Measurements from ENCODE around the gene CTBP2.

The CTBP2 gene

GRCh38 chr10:125159932-125160855 lies at the start of gene CTBP2:
TSS of gene CTBP2 (minus strand) at chr10:125160563.
- DNase-seq (ENCODE audit: low read depth in 4 of 4, low spot score in 1 of 4) = no peak

- no peak for DNase-seq (ENCODE audit: low read depth in 4 of 4, low spot score in 1 of 4)
Observed at GRCh38 chr10:125209591-125210355, 49.4 kb upstream of the CTBP2 start.

GRCh38 chr10:125208854-125209565 lies 48.6 kb upstream of the CTBP2 start:
- no peak for DNase-seq (ENCODE audit: low read depth in 4 of 4, low spot score in 1 of 4)

DNA sequence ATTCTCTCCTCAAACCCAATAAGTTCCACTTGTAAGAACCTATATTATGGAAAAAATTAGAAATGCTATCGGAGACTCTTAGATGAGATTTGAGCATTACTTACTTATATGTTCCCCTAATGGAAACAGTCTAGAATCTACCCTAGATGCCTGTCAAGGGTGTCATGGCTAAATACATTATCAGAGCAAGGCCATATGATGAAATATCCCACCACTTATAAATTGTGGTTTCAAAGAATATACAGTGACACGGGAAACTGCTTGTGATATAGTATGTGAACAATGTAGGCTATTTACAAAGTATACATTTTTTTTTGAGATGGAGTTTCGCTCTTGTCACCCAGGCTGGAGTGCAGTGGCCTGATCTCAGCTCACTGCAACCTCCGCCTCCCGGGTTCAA lies 46.3 kb upstream of the CTBP2 start:
- no peak for DNase-seq (ENCODE audit: low read depth in 4 of 4, low spot score in 1 of 4)

GRCh38 chr10:125205431-125205830 lies 45.1 kb upstream of the CTBP2 start:
- no peak for DNase-seq (ENCODE audit: low read depth in 4 of 4, low spot score in 1 of 4)

- DNase-seq (ENCODE audit: low read depth in 4 of 4, low spot score in 1 of 4) = no peak
Observed at GRCh38 chr10:125204400-125204799, 44.0 kb upstream of the CTBP2 start.

GRCh38 chr10:125203186-125203800 lies 42.9 kb upstream of the CTBP2 start:
- DNase-seq (ENCODE audit: low read depth in 4 of 4, low spot score in 1 of 4) = no peak

DNA sequence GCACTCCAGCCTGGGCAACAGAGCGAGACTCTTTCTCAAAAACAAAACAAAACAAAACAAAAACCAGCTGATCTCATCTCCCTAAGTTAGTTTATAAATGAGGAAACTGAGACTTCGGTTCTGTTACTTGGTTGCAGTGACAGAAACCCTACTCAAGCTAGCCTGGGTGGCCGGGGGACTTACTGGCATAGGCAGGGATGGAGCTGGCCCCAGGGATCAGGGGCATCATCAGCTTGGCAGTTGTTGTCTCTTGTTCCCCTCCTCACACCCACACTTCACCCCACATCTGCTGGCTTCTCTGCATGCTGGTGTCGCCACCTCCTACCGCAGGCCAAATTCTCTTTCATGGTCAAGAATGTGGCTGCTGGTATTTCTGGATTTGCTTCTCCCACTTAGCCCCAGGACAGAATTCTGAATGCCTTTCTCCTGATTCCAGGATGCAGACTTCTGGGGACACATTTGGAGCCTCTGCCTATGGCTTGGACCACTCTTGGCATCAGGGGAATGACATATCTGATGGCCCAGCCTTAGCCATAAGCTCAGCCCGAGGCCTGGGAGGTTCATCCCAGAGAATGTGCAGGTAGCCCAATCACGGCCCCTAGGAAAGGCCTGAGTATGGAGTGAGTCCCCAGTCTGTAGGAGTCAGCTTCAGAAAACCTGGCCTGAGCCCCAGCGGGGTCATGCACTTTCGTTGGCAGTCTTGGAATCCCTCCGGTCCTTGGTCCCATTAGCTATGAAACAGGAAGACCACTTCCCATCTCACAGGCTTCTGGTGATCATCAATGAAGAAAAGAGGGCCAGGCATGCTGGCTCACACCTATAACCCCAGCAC lies 41.6 kb upstream of the CTBP2 start:
- DNase-seq (ENCODE audit: low read depth in 4 of 4, low spot score in 1 of 4) = no peak

DNA sequence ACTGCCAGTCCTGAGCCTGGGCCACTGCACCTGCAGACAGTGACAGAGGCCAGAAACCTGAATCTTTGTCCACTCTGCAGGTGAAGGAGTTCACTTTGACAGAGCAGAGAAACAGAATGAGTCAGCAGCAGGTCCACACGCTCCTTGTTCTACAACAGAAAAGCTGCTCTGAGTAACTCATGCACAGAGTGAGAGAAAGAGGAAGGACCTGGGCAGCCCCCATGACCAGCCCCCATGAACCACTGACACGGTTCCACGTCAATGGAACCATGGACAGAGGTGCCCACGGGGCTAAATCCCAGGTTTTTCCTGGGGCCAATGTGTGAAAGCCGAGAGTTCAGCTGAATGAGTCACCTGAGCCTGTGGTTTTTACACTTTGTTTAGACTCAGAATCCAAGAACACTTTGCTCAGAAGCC lies 40.8 kb upstream of the CTBP2 start:
- no peak for DNase-seq (ENCODE audit: low read depth in 4 of 4, low spot score in 1 of 4)

GRCh38 chr10:125200396-125200795 lies 40.0 kb upstream of the CTBP2 start:
- no peak for DNase-seq (ENCODE audit: low read depth in 4 of 4, low spot score in 1 of 4)

GRCh38 chr10:125199270-125199669 lies 38.9 kb upstream of the CTBP2 start:
- DNase-seq (ENCODE audit: low read depth in 4 of 4, low spot score in 1 of 4) = no peak

DNA sequence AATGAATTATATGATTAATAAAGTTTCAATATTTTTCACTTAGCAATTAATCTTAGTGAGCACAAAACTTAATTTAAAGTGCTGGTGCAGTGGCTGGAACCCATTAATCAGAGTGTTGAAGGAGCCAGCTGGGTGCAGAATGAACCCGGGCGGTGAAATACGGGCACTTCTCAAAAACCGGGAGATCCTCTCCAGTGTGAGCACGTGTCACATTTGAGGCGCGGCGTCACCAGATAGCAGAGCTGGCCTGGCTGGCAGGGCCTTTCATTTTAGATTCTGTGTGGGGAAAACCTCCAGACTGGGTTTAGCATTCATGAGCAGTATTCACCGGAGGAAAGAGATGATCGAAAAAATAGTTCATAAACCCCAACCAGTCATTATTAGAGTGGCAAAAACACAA lies 34.5 kb upstream of the CTBP2 start:
- no peak for DNase-seq (ENCODE audit: low read depth in 4 of 4, low spot score in 1 of 4)

- no peak for DNase-seq (ENCODE audit: low read depth in 4 of 4, low spot score in 1 of 4)
Observed at GRCh38 chr10:125193306-125193877, 33.0 kb upstream of the CTBP2 start.

- DNase-seq (ENCODE audit: low read depth in 4 of 4, low spot score in 1 of 4) = no peak
Observed at GRCh38 chr10:125192620-125193019, 32.3 kb upstream of the CTBP2 start.

DNA sequence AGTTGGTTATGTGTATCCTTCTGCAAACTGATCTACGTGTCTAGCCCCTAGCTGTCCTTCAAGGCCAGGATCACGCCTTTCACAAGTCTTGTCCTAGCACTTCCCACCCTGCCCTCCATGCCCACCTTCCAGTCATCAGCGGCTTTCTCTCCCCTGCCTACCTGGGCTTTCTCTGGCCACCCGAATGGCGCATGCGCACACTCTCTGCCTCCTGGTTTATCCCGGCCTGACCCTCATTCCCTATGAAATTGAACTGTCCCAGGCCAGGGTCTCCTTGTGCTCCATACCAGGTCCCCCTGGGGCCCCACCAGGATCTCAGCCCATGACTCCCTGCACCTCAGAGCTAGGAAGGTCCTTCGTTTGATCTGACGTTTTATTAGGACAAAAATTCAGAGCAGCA lies 31.6 kb upstream of the CTBP2 start:
- no peak for DNase-seq (ENCODE audit: low read depth in 4 of 4, low spot score in 1 of 4)

DNA sequence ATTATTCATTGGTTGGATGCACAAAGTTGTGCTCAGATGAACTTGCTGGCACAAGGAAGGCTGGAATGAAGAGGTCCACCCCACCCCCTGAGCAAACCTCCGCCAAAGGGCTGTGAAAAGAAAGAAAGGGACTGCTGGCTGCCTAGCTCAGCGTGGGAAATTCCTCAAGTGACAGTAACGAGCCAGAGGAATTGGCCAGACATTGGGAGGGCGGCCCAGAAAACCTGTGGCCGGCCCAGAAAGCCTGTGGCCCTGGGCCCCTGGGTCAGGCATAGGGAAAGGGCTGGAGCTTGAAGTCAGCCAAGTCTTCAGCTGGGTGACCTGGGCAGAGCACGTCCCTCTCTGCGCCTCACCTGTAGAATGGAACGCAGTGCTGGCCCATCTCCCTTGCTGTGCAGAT lies 30.6 kb upstream of the CTBP2 start:
- DNase-seq (ENCODE audit: low read depth in 4 of 4, low spot score in 1 of 4) = no peak

DNA sequence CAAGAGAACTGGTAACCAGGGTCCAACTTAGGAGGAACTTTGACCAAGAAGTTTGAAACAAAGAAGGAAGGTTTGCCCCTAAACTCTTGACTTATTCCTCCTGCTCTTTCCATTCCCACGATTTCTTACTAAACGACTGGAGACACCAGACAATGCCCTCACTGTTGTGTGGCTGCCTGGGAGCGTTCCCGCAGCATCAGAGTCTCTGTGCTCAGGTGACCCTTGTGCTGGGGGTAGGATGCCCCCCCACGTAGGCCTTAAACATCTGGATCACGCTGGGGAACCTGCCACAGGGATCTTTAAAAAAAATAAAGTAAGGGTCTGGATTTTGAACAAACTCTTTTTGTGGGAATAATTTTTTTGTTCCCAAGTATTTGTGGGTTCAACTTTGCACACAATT lies 30.1 kb upstream of the CTBP2 start:
- no peak for DNase-seq (ENCODE audit: low read depth in 4 of 4, low spot score in 1 of 4)

DNA sequence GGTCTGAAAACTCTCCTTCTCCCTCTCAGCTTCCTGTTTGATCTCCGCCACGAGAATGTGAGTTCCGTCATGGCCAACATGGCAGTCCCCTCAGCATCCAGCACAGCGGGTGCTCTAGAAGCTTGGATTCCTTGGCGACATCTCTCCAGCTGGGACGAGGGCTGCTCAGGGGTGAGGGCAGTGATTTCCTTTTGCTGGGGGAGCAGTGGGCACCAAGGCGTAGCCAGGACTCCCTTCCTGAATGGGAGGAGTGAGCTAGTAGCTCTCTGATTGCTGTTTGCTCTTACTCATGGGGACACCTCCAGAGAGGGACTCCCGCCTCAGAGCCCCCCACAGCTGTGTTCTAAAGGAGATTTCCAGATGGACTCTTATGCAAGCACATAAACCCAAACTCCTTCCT lies 28.8 kb upstream of the CTBP2 start:
- DNase-seq (ENCODE audit: low read depth in 4 of 4, low spot score in 1 of 4) = no peak

DNA sequence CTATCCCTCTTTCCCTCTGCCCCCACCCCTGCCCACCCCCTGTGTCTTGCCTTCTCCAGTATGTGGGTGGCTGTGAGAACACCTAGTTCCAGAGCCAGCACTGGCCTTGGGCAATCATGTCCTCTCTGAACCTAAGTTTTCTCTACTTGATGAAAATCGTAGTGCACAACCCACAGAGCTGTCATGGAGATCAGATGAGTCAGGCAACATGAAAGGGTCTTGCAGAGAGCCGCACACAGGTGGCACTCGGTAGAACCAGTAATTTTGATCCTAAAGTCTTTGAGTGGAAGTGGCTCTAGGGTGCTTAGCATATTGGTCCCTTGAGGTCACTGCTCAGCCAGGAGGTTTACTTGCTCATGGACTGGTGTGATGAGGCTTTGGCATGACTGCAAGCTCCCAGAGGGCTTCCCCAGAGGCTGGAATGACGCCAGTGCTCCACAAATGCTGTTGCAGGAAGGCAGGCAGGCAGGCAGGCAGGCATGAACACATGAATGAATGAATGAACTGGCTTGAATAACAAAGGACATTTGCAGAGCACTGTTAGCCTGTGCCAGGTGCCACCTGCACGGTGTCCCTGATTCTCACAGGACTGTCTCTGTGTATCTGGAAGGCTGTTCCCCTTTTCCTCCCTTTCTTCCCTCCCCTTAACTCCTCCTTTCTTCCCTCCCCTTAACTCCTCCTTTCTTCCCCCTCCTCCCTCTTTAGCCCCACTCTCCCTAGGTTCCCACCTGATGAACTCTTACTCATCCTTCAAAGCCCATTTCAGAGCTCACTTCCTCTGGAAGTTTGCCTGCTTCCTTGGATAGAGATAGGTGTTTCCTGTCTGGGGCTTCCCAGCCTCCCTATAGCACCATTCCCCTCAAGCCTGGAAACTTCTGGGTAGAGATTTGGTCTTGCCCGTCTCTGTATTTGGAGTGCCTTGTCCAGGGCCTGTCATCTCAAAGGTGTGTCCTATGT lies 27.2 kb upstream of the CTBP2 start:
- no peak for DNase-seq (ENCODE audit: low read depth in 4 of 4, low spot score in 1 of 4)
